Lung (tissue), 12 donors: ENCODE measurements around the gene KIAA1755. TPM values are rescaled to one million over a fixed set of nuclear protein-coding genes. Genes with fewer than 3 reads are reported as not detected.

Experiments
- ATAC-seq: fragments of 200-7000 bp; cut with Tn5 transposase; one replicate; pipeline ENCODE4 v1.9.1; 2020; ENCODE audit warnings: moderate number of reproducible peaks; ENCODE audit not compliant: insufficient read depth, low FRiP score
- DNase-seq, 3 donors: peaks; one replicate each; pipeline ENCODE4 v3.0.0-alpha.2; 2013 to 2017
- H3K27ac ChIP-seq, 2 donors: one replicate each; pipeline ENCODE4 v1.5.1; 2013; ENCODE audit warnings: mild to moderate bottlenecking in 2 of 2, moderate library complexity in 2 of 2, control low read depth in 1 of 2, inconsistent platforms in 1 of 2, low read depth in 1 of 2, low read length in 1 of 2
- H3K27me3 ChIP-seq, 3 donors: one replicate each; pipeline ENCODE4 v1.5.1; 2013; ENCODE audit warnings: low read length in 2 of 3; ENCODE audit not compliant: control insufficient read depth in 3 of 3, insufficient read depth in 3 of 3
- H3K36me3 ChIP-seq, 4 donors: one replicate each; pipeline ENCODE4 v1.5.1; 2013; ENCODE audit warnings: low read length in 4 of 4, mild to moderate bottlenecking in 1 of 4, moderate library complexity in 1 of 4; ENCODE audit not compliant: control insufficient read depth in 4 of 4, insufficient read depth in 4 of 4
- H3K4me1 ChIP-seq, 5 donors: one replicate each; pipeline ENCODE4 v1.5.1; 2013; ENCODE audit warnings: low read length in 5 of 5, mild to moderate bottlenecking in 2 of 5, moderate library complexity in 1 of 5; ENCODE audit not compliant: control insufficient read depth in 5 of 5, insufficient read depth in 5 of 5
- H3K4me3 ChIP-seq: one replicate; pipeline ENCODE4 v1.5.1; 2013; ENCODE audit warnings: mild to moderate bottlenecking, control low read depth, moderate library complexity
- H3K9ac ChIP-seq, 2 donors: one replicate each; pipeline ENCODE4 v1.5.1; 2013; ENCODE audit warnings: low read length in 2 of 2, control low read depth in 1 of 2; ENCODE audit not compliant: insufficient read depth in 1 of 2
- H3K9me3 ChIP-seq, 4 donors: one replicate each; pipeline ENCODE4 v1.5.1; 2013; ENCODE audit warnings: low read length in 3 of 4, mild to moderate bottlenecking in 1 of 4, moderate library complexity in 1 of 4; ENCODE audit not compliant: control insufficient read depth in 4 of 4, insufficient read depth in 3 of 4
- WGBS, 2 donors: extraction: QIAGEN DNeasy Blood & Tissue Kit; methylation state at CpG; one replicate each; pipeline ENCODE4 v1.1.7; 2013; 5-methylcytosine and 5-hydroxymethylcytosine counted together
- polyA plus RNA-seq, 2 donors: library from polyadenylated mRNA; stranded (reverse); fragments of 200-250 nt; gene quantifications; one replicate each; pipeline ENCODE4 v1.2.1, GENCODE V29; 2013
- total RNA-seq, 2 donors: library from RNA; depleted of rRNA in 1 of 2; stranded (reverse); fragments of >200 nt in 1 of 2; gene quantifications; one replicate each; pipeline ENCODE4 v1.2.1, GENCODE V29; 2014 to 2021
- TF ChIP-seq, protein P1 (sequence below): IDR thresholded peaks from 2 replicates; pipeline ENCODE4 v1.5.1; 2012; ENCODE audit warnings: mild to moderate bottlenecking; ENCODE audit errors: control extremely low read depth, extremely low read depth
- donor health status: control.
- donor health status: control.
- donor health status: Bipolar disorder and iron deficiency.
- donor health status: healthy.
- donor health status: DM: yes; HTN: yes; CAD: no.

KIAA1755 gene
- total and polyA plus RNA-seq, 4 donors: 0.33 to 2.0 (median 1.3) TPM

GRCh38 chr20:38242848-38243708 lies 17.5 kb downstream of the KIAA1755 start:
- Histone ChIP-seq H3K27me3 (no peaks in the 10 kb centered on the region), H3K9ac (no peak overlapping the region), H3K4me3 (no peak overlapping the region), H3K36me3 (no peaks in the 10 kb centered on the region), H3K27ac (no peak overlapping the region), H3K9me3 (peaks cover 0 to 20% (median 10%) of the 10 kb centered on the region in 4 donors), H3K4me1 (peaks cover 0 to 16% (median 0%) of the 10 kb centered on the region in 5 donors)
- no peak for ATAC-seq
- 51 to 55% methylated on average over 5 of the region's 5 CpGs for WGBS, 2 donors
- no peak for DNase-seq
- TF ChIP-seq, protein P1, sequence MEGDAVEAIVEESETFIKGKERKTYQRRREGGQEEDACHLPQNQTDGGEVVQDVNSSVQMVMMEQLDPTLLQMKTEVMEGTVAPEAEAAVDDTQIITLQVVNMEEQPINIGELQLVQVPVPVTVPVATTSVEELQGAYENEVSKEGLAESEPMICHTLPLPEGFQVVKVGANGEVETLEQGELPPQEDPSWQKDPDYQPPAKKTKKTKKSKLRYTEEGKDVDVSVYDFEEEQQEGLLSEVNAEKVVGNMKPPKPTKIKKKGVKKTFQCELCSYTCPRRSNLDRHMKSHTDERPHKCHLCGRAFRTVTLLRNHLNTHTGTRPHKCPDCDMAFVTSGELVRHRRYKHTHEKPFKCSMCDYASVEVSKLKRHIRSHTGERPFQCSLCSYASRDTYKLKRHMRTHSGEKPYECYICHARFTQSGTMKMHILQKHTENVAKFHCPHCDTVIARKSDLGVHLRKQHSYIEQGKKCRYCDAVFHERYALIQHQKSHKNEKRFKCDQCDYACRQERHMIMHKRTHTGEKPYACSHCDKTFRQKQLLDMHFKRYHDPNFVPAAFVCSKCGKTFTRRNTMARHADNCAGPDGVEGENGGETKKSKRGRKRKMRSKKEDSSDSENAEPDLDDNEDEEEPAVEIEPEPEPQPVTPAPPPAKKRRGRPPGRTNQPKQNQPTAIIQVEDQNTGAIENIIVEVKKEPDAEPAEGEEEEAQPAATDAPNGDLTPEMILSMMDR: no peak

GRCh38 chr20:38241201-38241600 lies 19.3 kb downstream of the KIAA1755 start:
- TF ChIP-seq, protein P1: no peak

GRCh38 chr20:38239441-38239840 lies 21.1 kb downstream of the KIAA1755 start:
- WGBS, 2 donors: 42 to 44% methylated on average over 3 of the region's 3 CpGs
- Histone ChIP-seq H3K9ac (no peak overlapping the region), H3K4me1 (peaks cover 0 to 8% (median 0%) of the 10 kb centered on the region in 5 donors), H3K27ac (no peak overlapping the region), H3K9me3 (peaks cover 0 to 22% (median 10%) of the 10 kb centered on the region in 4 donors), H3K27me3 (no peaks in the 10 kb centered on the region), H3K36me3 (no peaks in the 10 kb centered on the region), H3K4me3 (no peak overlapping the region)
- TF ChIP-seq, protein P1: no peak
- ATAC-seq (no peak), DNase-seq (peak; percentile 72 to 83 (median 76))

More at GRCh38 chr20:38241201-38241600, 19.3 kb downstream of the KIAA1755 start:
- ATAC-seq: no peak
- no peak overlapping the region for H3K4me3 ChIP-seq
- no peak overlapping the region for H3K27ac ChIP-seq
- peaks cover 0 to 8% (median 0%) of the 10 kb centered on the region in 5 donors for H3K4me1 ChIP-seq
- peaks cover 0 to 20% (median 10%) of the 10 kb centered on the region in 4 donors for H3K9me3 ChIP-seq
- no peaks in the 10 kb centered on the region for H3K36me3 ChIP-seq
- no peaks in the 10 kb centered on the region for H3K27me3 ChIP-seq
- DNase-seq: no peak
- WGBS, 2 donors: 88 to 91% methylated on average over 3 of the region's 3 CpGs
- H3K9ac ChIP-seq: no peak overlapping the region
